Activated B cell treated with CpG ODN at 0.5 μM for 24 hours (primary cell): Measurements from ENCODE around the gene GALC. TPM values are rescaled to one million over a fixed set of nuclear protein-coding genes. Genes with fewer than 3 reads are reported as not detected.

Source experiments
- ATAC-seq: fragments of 200-7000 bp; cut with Tn5 transposase; one replicate; pipeline ENCODE4 v1.10.0; 2021; ENCODE audit warnings: low read depth, mild to moderate bottlenecking, moderate library complexity
- CTCF ChIA-PET: fragments of 350-600 bp; sonication (Branson Sonifier 250); formaldehyde crosslinking; loops from one replicate; lab custom pipeline; 2021; ENCODE audit warnings: antibody characterized with exemption; lab: Charles Lee
- POLR2A ChIA-PET: fragments of 350-600 bp; sonication (Branson Sonifier 250); formaldehyde crosslinking; loops from one replicate; lab custom pipeline; 2021; ENCODE audit warnings: antibody characterized with exemption; lab: Charles Lee
- DNase-seq: peaks from one replicate; pipeline ENCODE4 v3.0.0; 2022
- H3K27ac Mint-ChIP-seq: one replicate; pipeline ENCODE4 v1.8.0; 2020; ENCODE audit warnings: mixed read lengths
- H3K27me3 Mint-ChIP-seq: one replicate; pipeline ENCODE4 v1.8.0; 2021; ENCODE audit warnings: mixed read lengths
- H3K36me3 Mint-ChIP-seq: one replicate; pipeline ENCODE4 v1.8.0; 2021; ENCODE audit warnings: low read depth, mixed read lengths
- H3K4me1 Mint-ChIP-seq: one replicate; pipeline ENCODE4 v1.8.0; 2021; ENCODE audit warnings: mixed read lengths
- H3K4me3 Mint-ChIP-seq: one replicate; pipeline ENCODE4 v1.8.0; 2020; ENCODE audit warnings: mild to moderate bottlenecking, mixed read lengths
- H3K9me3 Mint-ChIP-seq: one replicate; pipeline ENCODE4 v1.8.0; 2020; ENCODE audit warnings: mixed read lengths
- CTCF ChIP-seq: fragments of 200-600 bp; IDR thresholded peaks from one replicate; pipeline ENCODE4 v1.8.0; 2022; ENCODE audit warnings: antibody characterized with exemption, mild to moderate bottlenecking
- intact Hi-C: fragments of 100-400 bp; cut with micrococcal nuclease; formaldehyde crosslinking; loops from one replicate; pipeline ENCODE4 v1.15.1; 2024
- total RNA-seq: library from RNA; stranded (reverse); gene quantifications from 2 replicates; pipeline ENCODE4 v1.2.3, GENCODE V29; 2022

The GALC gene
- total RNA-seq, 1 donor from 2014 or later, result 8.3 TPM

- Mint-ChIP-seq H3K4me3 (peak overlapping the region; percentile 83), H3K27ac (peak overlapping the region; percentile 84), H3K4me1 (peaks cover 67% of the 10 kb centered on the region), H3K9me3 (no peaks in the 10 kb centered on the region), H3K27me3 (no peaks in the 10 kb centered on the region), H3K36me3 (peaks cover 23% of the 10 kb centered on the region)
- no peak for TF ChIP-seq CTCF
- POLR2A ChIA-PET, result interaction anchor here (0.6 to 4.2 kb wide), 3 partner anchors 11 to 187 kb away, joined by 3 to 131 read pairs (median 18); partner anchors contain the start of gene GALC
- DNase-seq (no peak), ATAC-seq (no peak)
- intact Hi-C loops, result loop anchor here (5.0 kb wide), 2 partner anchors 818 to 1953 kb away; partner anchors contain the start of genes TDP1 and TTC8
- CTCF ChIA-PET, result interaction anchor here (1.7 to 3.1 kb wide), 3 partner anchors 10 to 59 kb away, joined by 5 to 14 read pairs (median 12); partner anchors contain the start of gene GALC
These were observed 11.6 kb upstream of the GALC start for GRCh38 chr14:88004506-88005036.

- Mint-ChIP-seq H3K27ac (no peak overlapping the region), H3K4me3 (no peak overlapping the region), H3K27me3 (no peaks in the 10 kb centered on the region), H3K9me3 (no peaks in the 10 kb centered on the region), H3K4me1 (peaks cover 64% of the 10 kb centered on the region), H3K36me3 (peaks cover 17% of the 10 kb centered on the region)
- CTCF ChIA-PET, result interaction anchor here (0.6 kb wide), 1 partner anchor 77 kb away, joined by 3 read pairs; no protein-coding TSS in a partner anchor
- POLR2A ChIA-PET, result interaction anchor here (2.3 to 4.2 kb wide), 2 partner anchors 9 to 10 kb away, joined by 13 to 131 read pairs; partner anchors contain the start of gene GALC
- intact Hi-C loops, result no loop called here
- ATAC-seq (no peak), DNase-seq (no peak)
- TF ChIP-seq CTCF, result no peak
These were observed 10.4 kb upstream of the GALC start for GRCh38 chr14:88003425-88003824.

GRCh38 chr14:88002421-88003075 is 9.6 kb upstream of the GALC start:
- ChIA-PET POLR2A (interaction anchor here (2.3 kb wide), 1 partner anchor 9 kb away, joined by 13 read pairs; the partner anchor contains the start of gene GALC), CTCF (interaction anchor here (1.2 to 1.5 kb wide), 2 partner anchors 10 to 58 kb away, joined by 3 to 4 read pairs; partner anchors contain the start of gene GALC)
- intact Hi-C loops, result no loop called here
- Mint-ChIP-seq H3K27ac (peak overlapping the region; percentile 15), H3K9me3 (no peaks in the 10 kb centered on the region), H3K27me3 (no peaks in the 10 kb centered on the region), H3K4me3 (no peak overlapping the region), H3K36me3 (peaks cover 12% of the 10 kb centered on the region), H3K4me1 (peaks cover 57% of the 10 kb centered on the region)
- TF ChIP-seq CTCF, result no peak
- no peak for ATAC-seq
- DNase-seq, result no peak

GRCh38 chr14:87999277-87999676 is 6.3 kb upstream of the GALC start:
- Mint-ChIP-seq H3K9me3 (peaks cover 2% of the 10 kb centered on the region), H3K36me3 (no peaks in the 10 kb centered on the region), H3K27me3 (no peaks in the 10 kb centered on the region), H3K4me3 (no peak overlapping the region), H3K27ac (no peak overlapping the region), H3K4me1 (peaks cover 50% of the 10 kb centered on the region)
- DNase-seq (no peak), ATAC-seq (no peak)
- intact Hi-C loops, result no loop called here
- ChIA-PET CTCF (no interaction called here), POLR2A (no interaction called here)
- TF ChIP-seq CTCF, result no peak

- Mint-ChIP-seq H3K27ac (no peak overlapping the region), H3K36me3 (no peaks in the 10 kb centered on the region)
These were observed 5.5 kb upstream of the GALC start for GRCh38 chr14:87998482-87998881.

More at GRCh38 chr14:87998482-87998881, 5.5 kb upstream of the GALC start:
- ChIA-PET CTCF (no interaction called here), POLR2A (no interaction called here)
- ATAC-seq (no peak), DNase-seq (no peak)
- H3K4me1 Mint-ChIP-seq, result peaks cover 53% of the 10 kb centered on the region
- intact Hi-C loops, result no loop called here
- H3K27me3 Mint-ChIP-seq, result no peaks in the 10 kb centered on the region
- H3K4me3 Mint-ChIP-seq, result no peak overlapping the region
- peaks cover 2% of the 10 kb centered on the region for H3K9me3 Mint-ChIP-seq
- TF ChIP-seq CTCF, result no peak
